Activated CD8-positive, alpha-beta memory T cell treated with anti-CD3 and anti-CD28 coated beads, Interleukin-2, amount 50 U/mL, for 48 hours (primary cell): Measurements from ENCODE around the gene GRIK1.

Experiments used
- DNase-seq: peaks from one replicate; pipeline ENCODE4 v3.0.0-alpha.2; 2020

Gene GRIK1

DNA sequence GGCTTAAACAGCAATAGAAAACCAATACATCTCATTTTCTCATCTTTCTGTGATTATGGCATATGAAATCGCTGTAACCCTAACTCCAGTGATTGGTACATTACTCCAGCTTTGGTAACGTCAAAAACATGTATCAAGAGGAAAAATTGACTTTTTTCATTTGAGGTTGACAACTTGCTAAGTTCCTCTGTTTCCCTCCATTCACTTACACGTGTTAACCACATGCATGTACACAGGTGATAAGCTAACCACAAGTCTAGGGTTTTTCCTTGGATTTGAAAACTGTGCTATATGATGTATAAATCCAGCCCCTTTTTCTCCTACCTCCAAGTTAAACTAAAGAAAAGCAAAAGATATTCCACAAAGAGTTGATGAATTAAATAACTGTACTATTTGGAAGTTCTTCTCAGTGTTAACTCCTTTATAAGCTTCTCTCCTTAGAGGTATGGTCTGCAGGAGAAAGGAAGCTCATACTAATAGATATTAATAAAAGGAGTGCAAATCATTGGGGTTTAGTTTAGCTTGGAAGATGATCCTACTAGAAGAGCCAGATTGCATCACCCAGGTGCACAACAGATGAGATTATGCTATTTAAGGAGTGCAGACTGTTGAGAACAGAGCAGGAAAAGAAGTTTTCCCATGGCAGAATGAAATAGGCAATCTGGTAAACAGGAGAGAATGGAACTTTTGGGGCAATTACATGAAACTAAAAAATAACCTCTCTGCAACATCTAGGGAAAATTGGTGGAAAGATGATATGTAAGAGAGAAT is 277.9 kb downstream of the GRIK1 start:
- DNase-seq: no peak

DNA sequence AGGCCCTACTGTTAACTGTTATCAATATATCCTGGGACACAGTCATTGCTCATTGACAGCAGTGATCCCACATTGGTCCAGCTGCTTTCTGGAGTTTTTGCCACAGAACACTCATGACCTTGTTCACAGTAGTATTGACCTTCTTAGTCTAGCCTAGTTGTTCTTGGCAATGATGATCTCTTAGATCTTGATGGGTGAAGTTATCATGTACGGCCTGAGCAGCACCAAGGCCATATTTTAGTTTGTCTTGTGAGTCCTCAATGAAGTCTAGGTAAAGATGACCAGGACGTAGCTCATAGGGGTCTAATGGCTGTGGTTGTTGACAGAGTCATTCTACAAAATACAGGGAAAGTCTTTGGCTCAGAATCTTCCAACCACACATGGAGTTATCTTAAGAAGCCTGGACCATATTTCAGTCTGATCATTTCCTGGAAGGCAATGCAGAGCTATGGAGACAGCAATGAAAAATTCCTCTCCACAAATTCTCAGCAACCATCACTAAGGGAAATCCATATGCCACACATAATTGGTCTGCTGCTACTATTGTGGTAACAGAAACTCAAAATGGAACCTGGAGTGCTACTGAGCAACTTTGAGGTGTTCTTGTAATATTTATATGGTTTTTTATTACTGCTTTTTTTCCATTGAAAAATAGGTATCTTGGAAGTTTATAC is 279.6 kb downstream of the GRIK1 start:
- DNase-seq: no peak

- DNase-seq: no peak
These were observed 280.9 kb downstream of the GRIK1 start for GRCh38 chr21:29658934-29659203.

DNA sequence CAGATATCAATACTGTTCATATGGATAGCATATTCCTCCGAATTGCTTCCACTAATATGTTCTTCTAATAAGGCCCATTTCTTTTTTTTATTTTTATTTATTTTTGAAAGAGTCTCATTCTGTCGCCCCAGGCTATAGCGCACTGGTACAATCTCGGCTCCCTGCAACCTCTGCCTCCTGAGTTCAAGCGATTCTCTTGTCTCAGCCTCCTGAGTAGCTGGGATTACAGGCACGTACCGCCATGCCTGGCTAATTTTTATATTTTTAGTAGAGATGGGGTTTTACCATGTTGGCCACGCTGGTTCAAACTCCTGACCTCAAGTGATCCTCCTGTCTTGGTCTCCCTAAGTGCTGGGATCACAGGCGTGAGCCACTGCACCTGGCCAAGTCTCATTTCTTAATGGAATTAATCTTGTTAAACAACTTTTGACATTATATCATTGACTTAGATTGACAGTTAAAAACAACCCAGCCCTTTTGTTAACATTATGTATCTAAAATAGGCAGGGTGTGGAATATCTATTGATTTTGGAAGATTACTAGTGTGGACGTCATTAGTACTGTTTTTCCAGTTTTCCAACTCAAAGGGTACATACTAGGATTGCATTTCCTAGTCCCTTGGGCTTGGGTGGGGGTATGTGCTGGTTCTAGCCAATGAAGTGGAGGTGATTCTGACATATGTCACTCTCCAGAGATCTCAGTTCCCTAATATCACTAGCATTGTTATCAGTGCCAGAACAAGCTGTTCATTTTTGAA is 281.4 kb downstream of the GRIK1 start:
- DNase-seq: no peak

- no peak for DNase-seq
These were observed 282.4 kb downstream of the GRIK1 start for GRCh38 chr21:29657240-29657989.

- DNase-seq: no peak
These were observed 283.1 kb downstream of the GRIK1 start for GRCh38 chr21:29656504-29657239.

DNA sequence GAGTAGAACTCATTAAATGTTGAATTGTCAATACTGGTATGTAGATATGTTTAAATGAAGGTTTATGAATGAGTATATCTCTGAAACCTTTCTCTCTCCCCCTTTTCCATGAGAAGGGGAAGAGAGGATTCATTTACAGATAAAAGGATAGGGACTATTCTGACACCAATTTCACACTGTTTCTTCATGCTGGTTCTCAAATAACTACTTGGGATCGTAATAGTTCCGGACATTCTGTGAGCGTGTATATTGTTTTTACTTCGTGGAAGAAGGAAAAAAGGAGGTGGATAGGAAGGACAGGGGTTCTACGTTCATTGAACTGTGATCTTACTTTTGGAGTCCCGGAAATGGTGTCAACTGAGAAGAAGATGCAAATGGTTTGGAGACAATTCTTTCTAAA is 284.2 kb downstream of the GRIK1 start:
- no peak for DNase-seq

- no peak for DNase-seq
These were observed 284.9 kb downstream of the GRIK1 start for GRCh38 chr21:29654855-29655254.

DNA sequence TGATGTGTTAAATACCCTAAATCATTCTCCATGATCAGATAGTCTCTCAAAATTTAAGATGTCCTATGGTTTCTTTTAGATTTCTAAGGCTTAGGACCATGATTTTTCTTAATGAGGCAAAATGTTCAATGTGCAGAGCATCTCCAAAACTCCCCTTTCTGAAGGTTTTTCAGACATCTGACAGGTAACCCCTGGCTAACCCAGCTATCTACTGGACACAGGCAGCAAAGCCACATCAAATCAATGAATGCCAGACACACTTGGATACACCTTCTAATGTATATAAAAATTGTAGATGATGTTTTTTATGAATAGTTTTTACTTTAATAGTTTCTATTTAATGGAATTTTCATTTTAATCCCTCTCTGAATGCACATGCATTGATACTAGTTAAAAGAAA is 285.6 kb downstream of the GRIK1 start:
- DNase-seq: no peak

DNA sequence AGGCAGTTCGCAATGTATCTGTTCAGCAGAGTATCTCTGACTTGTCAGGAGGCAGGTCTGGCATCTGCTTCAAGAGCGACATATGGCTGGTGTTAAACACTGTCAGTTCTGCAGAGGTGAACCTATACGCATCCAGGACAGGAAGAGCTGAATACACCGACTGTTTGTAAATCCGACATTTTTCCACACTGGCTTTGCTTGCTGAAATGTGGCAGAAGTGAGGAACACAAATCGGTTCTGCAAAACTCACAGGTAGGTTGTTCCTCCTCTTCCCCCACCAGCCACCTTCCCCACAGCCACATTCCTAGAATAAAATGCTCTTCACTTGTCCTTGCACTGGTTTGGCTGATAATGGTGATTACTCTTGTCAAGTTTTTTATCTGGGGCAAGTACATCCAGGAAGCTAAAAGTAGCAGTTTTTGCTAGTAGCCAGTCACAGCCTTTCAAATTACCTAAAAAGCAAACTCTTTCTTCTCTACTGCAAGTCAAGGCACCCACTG is 289.2 kb downstream of the GRIK1 start:
- DNase-seq: no peak

- DNase-seq: no peak
These were observed 290.4 kb downstream of the GRIK1 start for GRCh38 chr21:29649406-29649814.

GRCh38 chr21:29648710-29649240 is 291.0 kb downstream of the GRIK1 start:
- DNase-seq: no peak

DNA sequence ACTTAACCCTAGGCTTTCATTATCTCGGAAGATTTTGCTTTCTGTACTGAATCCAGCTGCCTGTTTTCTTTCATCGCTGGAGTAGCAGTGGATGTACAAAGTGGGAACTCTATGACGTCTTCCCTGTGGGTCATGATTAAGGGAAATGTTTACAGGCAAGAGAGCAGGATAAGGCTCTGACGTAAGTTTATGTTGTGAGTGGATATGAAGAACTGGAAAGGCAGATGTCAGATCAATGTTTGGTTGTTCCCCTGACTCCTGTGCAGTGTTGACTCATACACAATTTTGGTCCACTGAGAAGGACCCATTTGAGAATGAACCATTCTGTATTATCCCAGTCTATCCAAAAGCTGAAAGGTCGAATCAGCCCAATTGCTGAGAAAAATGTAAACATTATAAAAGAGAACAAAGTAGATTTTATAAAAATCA is 292.4 kb downstream of the GRIK1 start:
- no peak for DNase-seq

DNA sequence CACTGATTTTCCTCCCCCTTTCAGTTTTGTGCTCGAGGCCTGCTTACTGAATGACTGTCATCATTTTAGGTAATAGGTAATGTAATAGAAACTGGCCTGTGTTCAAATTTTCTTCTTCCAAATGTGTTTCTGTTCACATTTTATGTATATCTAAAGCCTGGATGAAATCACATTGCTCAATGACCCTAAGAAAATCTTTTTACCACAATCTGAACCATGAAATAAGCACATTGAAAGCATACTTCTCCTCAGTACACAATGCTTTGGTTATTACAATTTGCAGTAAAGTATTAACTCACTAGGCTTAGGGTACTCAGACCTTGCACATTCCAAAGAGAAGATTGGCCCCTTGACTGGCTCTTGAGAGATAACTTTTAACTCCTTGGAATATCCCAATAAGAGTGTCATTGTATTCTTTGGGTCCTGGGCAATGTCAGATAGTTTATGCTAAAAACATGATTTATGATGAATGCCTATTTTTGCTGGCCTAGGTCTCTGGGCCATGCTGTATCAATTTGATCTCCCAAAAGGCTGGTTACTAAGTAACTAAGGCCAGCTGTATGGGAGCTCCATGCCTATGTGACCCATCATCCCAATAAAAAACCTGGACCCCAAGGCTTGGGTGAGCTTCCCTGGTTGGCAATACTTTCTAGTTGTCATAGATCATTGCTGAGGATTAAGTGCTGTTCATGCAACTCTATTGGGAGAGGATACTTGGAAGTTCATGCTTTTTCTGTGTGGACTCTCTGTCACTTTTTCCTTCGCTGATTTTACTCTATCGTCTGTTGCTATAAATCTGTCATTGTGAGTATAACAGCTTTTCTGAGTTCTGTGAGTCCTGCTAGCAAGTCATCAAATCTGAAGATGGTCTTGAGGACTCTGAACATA is 293.9 kb downstream of the GRIK1 start:
- no peak for DNase-seq

DNA sequence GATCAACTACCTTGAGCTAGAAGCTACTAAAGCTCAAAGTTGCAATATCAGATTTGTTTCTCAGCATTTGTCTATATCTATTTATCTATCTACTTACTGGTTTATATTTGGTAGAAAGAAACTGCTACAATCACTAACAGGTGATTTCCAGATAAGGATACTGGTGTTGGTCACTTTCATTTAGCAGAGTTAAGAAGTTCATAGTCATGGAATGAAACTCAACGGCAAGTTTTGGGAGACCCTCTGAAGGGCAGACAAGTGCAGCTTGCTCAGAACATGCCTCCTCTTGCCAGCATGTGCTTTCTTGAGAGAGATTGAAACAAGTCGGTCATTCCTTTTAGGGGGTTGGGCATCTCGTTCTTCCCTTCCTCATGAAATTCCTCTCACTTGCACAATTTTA is 296.5 kb downstream of the GRIK1 start:
- DNase-seq: no peak

DNA sequence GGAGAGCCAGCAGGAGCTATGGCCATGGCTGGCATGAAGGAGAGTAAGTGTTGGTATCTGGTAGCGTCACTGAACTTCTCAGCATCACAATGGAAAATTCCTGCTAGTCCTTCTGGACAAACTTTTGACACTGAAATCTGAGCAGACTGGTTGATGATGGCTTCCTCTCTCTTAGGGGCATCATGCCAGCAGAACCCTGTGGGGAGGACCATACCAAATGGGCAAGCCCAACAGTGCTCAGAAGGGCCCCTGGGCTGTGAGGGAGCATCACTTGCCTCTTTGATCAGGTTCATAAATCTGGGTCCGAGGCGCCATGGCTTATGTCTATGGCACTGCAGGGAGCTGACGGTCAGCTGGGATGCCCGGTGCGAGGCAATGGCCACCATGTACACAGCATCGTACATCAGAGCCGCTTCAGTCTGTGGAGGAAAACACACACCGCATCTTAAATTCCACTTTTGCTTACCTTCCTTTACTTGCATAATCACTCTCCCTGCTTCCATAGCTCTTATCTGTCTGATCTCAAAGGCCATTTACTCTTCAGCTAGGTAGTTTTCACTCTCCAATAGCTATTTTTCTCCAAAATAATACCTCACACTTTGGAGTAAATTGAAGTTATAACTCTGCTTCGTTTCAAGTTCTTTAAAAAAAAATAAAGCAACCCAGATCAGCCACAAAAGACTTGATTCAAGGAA is 297.1 kb downstream of the GRIK1 start:
- no peak for DNase-seq

DNA sequence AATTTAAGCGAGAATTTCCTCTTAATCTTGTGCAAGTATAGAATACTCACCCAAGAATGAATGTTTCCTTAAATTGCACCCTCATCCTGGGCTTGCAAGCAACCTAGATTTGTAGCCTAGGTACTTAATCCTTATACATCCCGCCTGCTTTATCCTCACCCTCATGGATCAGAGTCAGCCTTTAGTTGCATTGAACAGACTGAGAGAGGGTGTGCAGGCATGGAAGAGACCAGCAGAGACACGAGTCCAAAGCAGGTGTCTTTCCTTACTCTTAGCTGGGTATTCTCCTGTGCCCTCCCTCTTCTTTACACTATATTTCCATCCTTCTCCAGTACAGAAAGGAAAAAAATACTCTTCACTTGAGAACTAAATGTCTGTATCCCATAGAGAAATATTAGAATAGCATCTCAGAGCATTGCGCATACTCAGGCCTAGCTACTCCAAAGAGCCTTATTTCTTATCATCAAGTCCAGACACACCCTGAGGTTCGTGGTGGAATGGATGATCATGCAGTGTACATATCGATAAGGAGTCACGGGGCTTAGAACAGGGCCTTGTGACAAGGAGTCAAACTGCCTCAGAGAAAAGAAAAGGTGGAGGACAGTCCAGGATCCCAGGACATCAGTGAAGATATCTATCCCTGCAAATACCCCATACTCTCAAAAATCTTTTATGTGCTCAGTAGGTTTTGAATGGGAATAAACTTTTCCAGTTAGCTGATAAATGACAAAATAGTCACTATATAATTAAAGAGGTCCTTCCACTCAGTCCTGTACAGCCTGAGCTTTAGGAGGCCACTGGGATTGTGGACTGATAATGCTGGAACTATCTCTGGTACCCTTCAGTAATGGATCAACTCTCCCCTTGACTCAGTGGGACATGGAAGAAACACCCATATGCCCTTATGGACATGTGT is 297.9 kb downstream of the GRIK1 start:
- no peak for DNase-seq

- DNase-seq: no peak
These were observed 298.7 kb downstream of the GRIK1 start for GRCh38 chr21:29641001-29641634.

DNA sequence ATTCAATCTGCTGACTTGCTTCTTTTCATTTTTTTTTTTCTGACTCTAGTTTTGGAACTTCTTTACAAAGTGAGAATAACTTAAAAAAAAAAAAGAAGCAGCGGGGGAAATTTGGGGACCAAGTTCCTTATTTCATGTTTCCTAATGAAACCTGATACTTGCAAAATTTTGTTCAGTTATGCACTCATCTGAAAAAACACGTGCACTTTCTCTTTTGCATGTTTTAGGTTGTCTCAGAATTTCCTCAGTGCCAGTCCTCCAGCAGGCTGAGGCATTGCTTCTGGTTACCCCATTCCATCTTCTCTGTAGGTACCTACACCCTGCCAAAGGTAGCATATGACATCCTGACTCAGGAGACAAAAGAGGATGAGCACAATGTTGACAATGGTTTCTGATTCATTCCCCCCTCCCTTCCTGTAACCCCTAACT is 299.7 kb downstream of the GRIK1 start:
- no peak for DNase-seq
